HCT116 (cell line): Measurements from ENCODE around the gene FCRL2. TPM values are rescaled to one million over a fixed set of nuclear protein-coding genes. Genes with fewer than 3 reads are reported as not detected.

Experiments used
- ATAC-seq: fragments of 200-7000 bp; cut with Tn5 transposase; 2 replicates; pipeline ENCODE4 v1.9.1; 2020; ENCODE audit warnings: mild to moderate bottlenecking, moderate library complexity
- BruUV-seq: library from RNA; stranded (reverse); fragments of 400-500 nt; replicated peaks from 2 replicates; lab custom pipeline; 2021; lab: Mats Ljungman, UMichigan
- CTCF ChIA-PET: fragments of 300-600 bp; sonication (Branson Sonifier 250); formaldehyde crosslinking; loops from one replicate; lab custom pipeline; 2021; ENCODE audit warnings: antibody characterized with exemption; lab: Charles Lee
- POLR2A ChIA-PET: fragments of 300-600, 350-600 bp; sonication (Branson Sonifier 250); formaldehyde crosslinking; loops from one replicate; lab custom pipeline; 2021; ENCODE audit warnings: antibody characterized with exemption; lab: Charles Lee
- RAD21 ChIA-PET, 2 experiments: fragments of 300-600 bp; sonication (Branson Sonifier 250); formaldehyde crosslinking; loops; one replicate each; lab custom pipeline; 2023; ENCODE audit warnings: low total read pairs in 2 of 2; ENCODE audit not compliant: uncharacterized antibody in 2 of 2, unreplicated experiment in 2 of 2, low non-redundant PET in 1 of 2; lab: Charles Lee
- DNase-seq: peaks from one replicate; pipeline ENCODE4 v3.0.0-alpha.2; 2010; ENCODE audit warnings: low read depth, low spot score
- H2AFZ ChIP-seq: fragments of 200-600 bp; shearing (Covaris generic), sonication (generic); 2 replicates; pipeline ENCODE4 v1.6.1; 2017; ENCODE audit warnings: low read depth, mixed run types, mixed read lengths, antibody characterized with exemption, low read length; ENCODE audit not compliant: poor library complexity, severe bottlenecking
- H3K27ac ChIP-seq: 2 replicates; pipeline ENCODE4 v1.5.1; 2012; ENCODE audit warnings: low read depth, low read length
- H3K27me3 ChIP-seq: fragments of 200-600 bp; sonication (generic); 2 replicates; pipeline ENCODE4 v1.6.1; 2016; ENCODE audit warnings: mixed run types, low read length, mixed read lengths; ENCODE audit not compliant: insufficient read depth
- H3K36me3 ChIP-seq, 2 experiments: fragments of 200-500 bp in 1 of 2; fragments of 200-600 bp in 1 of 2; sonication (Bioruptor generic) in 1 of 2; sonication (generic) in 1 of 2; 2 replicates each; pipeline versions ENCODE4 v1.5.1 to v1.6.1; 2014 to 2016; ENCODE audit warnings: low read length in 2 of 2, inconsistent platforms in 1 of 2, mixed read lengths in 1 of 2, mixed run types in 1 of 2; ENCODE audit not compliant: insufficient read depth in 2 of 2, control insufficient read depth in 1 of 2
- H3K4me1 ChIP-seq, 2 experiments: fragments of 200-600 bp in 1 of 2; sonication (generic) in 1 of 2; 2 replicates each; pipeline versions ENCODE4 v1.5.1 to v1.6.1; 2012 to 2017; ENCODE audit warnings: low read length in 2 of 2, inconsistent platforms in 1 of 2, mild to moderate bottlenecking in 1 of 2, mixed read lengths in 1 of 2, mixed run types in 1 of 2, moderate library complexity in 1 of 2; ENCODE audit not compliant: insufficient read depth in 2 of 2, control insufficient read depth in 1 of 2
- H3K4me2 ChIP-seq: fragments of 200-600 bp; sonication (generic); 2 replicates; pipeline ENCODE4 v1.6.1; 2017; ENCODE audit warnings: mixed run types, low read length, mixed read lengths
- H3K4me3 ChIP-seq, 2 experiments: fragments of 200-600 bp in 1 of 2; sonication (generic) in 1 of 2; replicated peaks in 1 of 2; 2 replicates each; pipeline ENCODE4 v1.5.1; 2011 to 2016; ENCODE audit warnings: low read length in 2 of 2, control low read depth in 1 of 2, low read depth in 1 of 2, mild to moderate bottlenecking in 1 of 2, mixed read lengths in 1 of 2, mixed run types in 1 of 2
- H3K79me2 ChIP-seq: fragments of 200-600 bp; sonication (generic); 2 replicates; pipeline ENCODE4 v1.6.1; 2017; ENCODE audit warnings: mild to moderate bottlenecking, mixed run types, low read length, moderate library complexity, mixed read lengths; ENCODE audit not compliant: insufficient read depth
- H3K9ac ChIP-seq: fragments of 200-600 bp; sonication (generic); 2 replicates; pipeline ENCODE4 v1.6.1; 2016; ENCODE audit warnings: low read length, mixed read lengths
- H3K9me2 ChIP-seq: fragments of 200-600 bp; sonication (generic), shearing (Covaris generic); 2 replicates; pipeline ENCODE4 v1.6.1; 2017; ENCODE audit warnings: mixed run types, mild to moderate bottlenecking, moderate library complexity; ENCODE audit not compliant: insufficient read depth
- H3K9me3 ChIP-seq, 2 experiments: fragments of 200-500 bp in 1 of 2; fragments of 200-600 bp in 1 of 2; sonication (Bioruptor generic) in 1 of 2; sonication (generic) in 1 of 2; 2 replicates each; pipeline ENCODE4 v1.6.1; 2014 to 2017; ENCODE audit warnings: low read length in 2 of 2, mixed read lengths in 2 of 2, inconsistent platforms in 1 of 2, low read depth in 1 of 2, mild to moderate bottlenecking in 1 of 2, mixed run types in 1 of 2, moderate library complexity in 1 of 2; ENCODE audit not compliant: control insufficient read depth in 1 of 2, insufficient read depth in 1 of 2
- H4K20me1 ChIP-seq: fragments of 200-600 bp; sonication (generic), shearing (Covaris generic); 2 replicates; pipeline ENCODE4 v1.6.1; 2017; ENCODE audit warnings: mixed run types, mild to moderate bottlenecking, moderate library complexity; ENCODE audit not compliant: insufficient read depth
- CBX3 ChIP-seq: IDR thresholded peaks from 2 replicates; pipeline ENCODE4 v1.6.1; 2012; ENCODE audit warnings: low read depth
- CEBPB ChIP-seq: IDR thresholded peaks from 2 replicates; pipeline ENCODE4 v1.6.1; 2012; ENCODE audit warnings: low read depth
- EGR1 ChIP-seq: IDR thresholded peaks from 2 replicates; pipeline ENCODE4 v1.6.1; 2012; ENCODE audit warnings: low read depth
- EZH2 ChIP-seq: fragments of 200-600 bp; sonication (generic); IDR thresholded peaks from 2 replicates; pipeline ENCODE4 v1.6.1; 2017; ENCODE audit warnings: antibody characterized with exemption, mixed run types
- EZH2phosphoT487 ChIP-seq: fragments of 200-600 bp; IDR thresholded peaks from 2 replicates; pipeline ENCODE4 v1.6.1; 2018; ENCODE audit warnings: antibody characterized with exemption, borderline replicate concordance
- FOSL1 ChIP-seq: IDR thresholded peaks from 2 replicates; pipeline ENCODE4 v1.6.1; 2012; ENCODE audit warnings: low read depth
- JUND ChIP-seq: IDR thresholded peaks from 2 replicates; pipeline ENCODE4 v1.6.1; 2012
- POLR2A ChIP-seq: IDR thresholded peaks from 2 replicates; pipeline ENCODE4 v1.7.0; 2011; ENCODE audit warnings: borderline replicate concordance; ENCODE audit not compliant: insufficient read depth, insufficient read length; ENCODE audit errors: extremely low read depth
- RAD21 ChIP-seq: IDR thresholded peaks from 2 replicates; pipeline ENCODE4 v1.6.1; 2012; ENCODE audit warnings: low read depth, mild to moderate bottlenecking
- SIN3A ChIP-seq: IDR thresholded peaks from 2 replicates; pipeline ENCODE4 v1.6.1; 2012; ENCODE audit warnings: low read depth
- SP1 ChIP-seq: IDR thresholded peaks from 2 replicates; pipeline ENCODE4 v1.6.1; 2012; ENCODE audit warnings: low read depth
- SRF ChIP-seq: IDR thresholded peaks from 2 replicates; pipeline ENCODE4 v1.6.1; 2012; ENCODE audit warnings: low read depth
- TCF7L2 ChIP-seq: IDR thresholded peaks from 2 replicates; pipeline ENCODE4 v1.7.0; 2011; ENCODE audit warnings: borderline replicate concordance, inconsistent platforms; ENCODE audit not compliant: insufficient read depth, insufficient read length; ENCODE audit errors: extremely low read depth
- YY1 ChIP-seq: IDR thresholded peaks from 2 replicates; pipeline ENCODE4 v1.6.1; 2011; ENCODE audit warnings: low read length, low read depth, moderate library complexity, mild to moderate bottlenecking; ENCODE audit not compliant: insufficient replicate concordance; ENCODE audit errors: extremely low read depth
- ZFX ChIP-seq: fragments of 450-650 bp; IDR thresholded peaks from 2 replicates; pipeline ENCODE4 v1.6.1; 2017
- ZNF274 ChIP-seq: fragments of 200-500 bp; sonication (Bioruptor generic); IDR thresholded peaks from 2 replicates; pipeline ENCODE4 v1.6.1; 2014; ENCODE audit warnings: mild to moderate bottlenecking, low read depth, low read length, inconsistent platforms
- intact Hi-C: fragments of 100-400 bp; cut with micrococcal nuclease; formaldehyde crosslinking; loops from 2 replicates; pipeline ENCODE4 v1.10.0; 2022
- total RNA-seq: library from RNA; stranded (reverse); gene quantifications from one replicate; pipeline ENCODE4 v1.2.1, GENCODE V29; 2021; ENCODE audit not compliant: unreplicated experiment
- TF ChIP-seq, protein P1 (sequence below), 3 experiments: fragments of 200-600 bp in 1 of 3; sonication (generic) in 1 of 3; IDR thresholded peaks in 2 of 3; conservative IDR thresholded peaks in 1 of 3; 2 replicates each; pipeline ENCODE4 v1.5.1; 2012 to 2017; ENCODE audit warnings: low read depth in 2 of 3, low read length in 2 of 3, antibody characterized with exemption in 1 of 3, borderline replicate concordance in 1 of 3, control low read depth in 1 of 3, mild to moderate bottlenecking in 1 of 3, mixed read lengths in 1 of 3, mixed run types in 1 of 3, moderate library complexity in 1 of 3; ENCODE audit not compliant: insufficient read depth in 1 of 3
- TF ChIP-seq, protein P2 (sequence below): IDR thresholded peaks from 2 replicates; pipeline ENCODE4 v1.6.1; 2012; ENCODE audit warnings: low read depth
- TF ChIP-seq, protein P3 (sequence below): IDR thresholded peaks from 2 replicates; pipeline ENCODE4 v1.6.1; 2012

The FCRL2 gene
- total RNA-seq, 1 experiment from 2014 or later, result not detected

GRCh38 chr1:157702308-157702825 lies 74.6 kb downstream of the FCRL2 start (continued):
- no peak for TF ChIP-seq POLR2A
- no peak for TF ChIP-seq JUND
- no peak for TF ChIP-seq CBX3
- no peak for TF ChIP-seq RAD21
- no peak for TF ChIP-seq EZH2phosphoT487

DNA sequence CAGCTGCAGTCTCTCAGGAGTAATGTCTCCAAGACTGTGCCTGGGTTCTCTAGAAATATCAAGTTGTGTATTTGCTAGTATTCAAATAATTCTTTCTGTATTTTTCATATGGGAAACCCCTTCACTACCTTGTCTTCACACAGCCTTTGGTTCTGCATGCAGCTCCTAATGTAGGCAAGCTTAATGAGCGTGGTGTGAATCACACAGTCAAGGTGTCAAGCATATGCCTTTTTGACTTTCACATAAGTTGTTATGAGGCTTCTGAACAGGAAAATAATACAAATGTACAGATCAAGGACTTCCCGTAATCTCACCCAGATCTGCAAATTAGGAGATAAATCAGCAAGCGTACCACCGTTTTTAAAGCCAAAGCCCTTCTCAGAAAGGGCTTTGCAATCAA lies 76.2 kb downstream of the FCRL2 start, which contains the start of gene FCRL3:
Gene FCRL3 (minus strand): TSS at position 38 of the 400 bp plus-strand sequence. CDS start 280 bp downstream, outside the sequence.
- H3K27ac ChIP-seq, result no peak within 1 kb of the TSS
- no peak for TF ChIP-seq RAD21
- TF ChIP-seq YY1, result no peak
- TF ChIP-seq POLR2A, result no peak
- TF ChIP-seq, protein P1, sequence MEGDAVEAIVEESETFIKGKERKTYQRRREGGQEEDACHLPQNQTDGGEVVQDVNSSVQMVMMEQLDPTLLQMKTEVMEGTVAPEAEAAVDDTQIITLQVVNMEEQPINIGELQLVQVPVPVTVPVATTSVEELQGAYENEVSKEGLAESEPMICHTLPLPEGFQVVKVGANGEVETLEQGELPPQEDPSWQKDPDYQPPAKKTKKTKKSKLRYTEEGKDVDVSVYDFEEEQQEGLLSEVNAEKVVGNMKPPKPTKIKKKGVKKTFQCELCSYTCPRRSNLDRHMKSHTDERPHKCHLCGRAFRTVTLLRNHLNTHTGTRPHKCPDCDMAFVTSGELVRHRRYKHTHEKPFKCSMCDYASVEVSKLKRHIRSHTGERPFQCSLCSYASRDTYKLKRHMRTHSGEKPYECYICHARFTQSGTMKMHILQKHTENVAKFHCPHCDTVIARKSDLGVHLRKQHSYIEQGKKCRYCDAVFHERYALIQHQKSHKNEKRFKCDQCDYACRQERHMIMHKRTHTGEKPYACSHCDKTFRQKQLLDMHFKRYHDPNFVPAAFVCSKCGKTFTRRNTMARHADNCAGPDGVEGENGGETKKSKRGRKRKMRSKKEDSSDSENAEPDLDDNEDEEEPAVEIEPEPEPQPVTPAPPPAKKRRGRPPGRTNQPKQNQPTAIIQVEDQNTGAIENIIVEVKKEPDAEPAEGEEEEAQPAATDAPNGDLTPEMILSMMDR (IDR thresholded peaks at IDR 0.05 in 2 of 3, conservative IDR thresholded peaks at IDR 0.05 in 1 of 3; ENCODE audit: borderline replicate concordance in 1 of 3, insufficient read depth in 1 of 3, low read depth in 2 of 3, low read length in 2 of 3), result no peak
- TF ChIP-seq SIN3A, result no peak
- TF ChIP-seq, protein P2, sequence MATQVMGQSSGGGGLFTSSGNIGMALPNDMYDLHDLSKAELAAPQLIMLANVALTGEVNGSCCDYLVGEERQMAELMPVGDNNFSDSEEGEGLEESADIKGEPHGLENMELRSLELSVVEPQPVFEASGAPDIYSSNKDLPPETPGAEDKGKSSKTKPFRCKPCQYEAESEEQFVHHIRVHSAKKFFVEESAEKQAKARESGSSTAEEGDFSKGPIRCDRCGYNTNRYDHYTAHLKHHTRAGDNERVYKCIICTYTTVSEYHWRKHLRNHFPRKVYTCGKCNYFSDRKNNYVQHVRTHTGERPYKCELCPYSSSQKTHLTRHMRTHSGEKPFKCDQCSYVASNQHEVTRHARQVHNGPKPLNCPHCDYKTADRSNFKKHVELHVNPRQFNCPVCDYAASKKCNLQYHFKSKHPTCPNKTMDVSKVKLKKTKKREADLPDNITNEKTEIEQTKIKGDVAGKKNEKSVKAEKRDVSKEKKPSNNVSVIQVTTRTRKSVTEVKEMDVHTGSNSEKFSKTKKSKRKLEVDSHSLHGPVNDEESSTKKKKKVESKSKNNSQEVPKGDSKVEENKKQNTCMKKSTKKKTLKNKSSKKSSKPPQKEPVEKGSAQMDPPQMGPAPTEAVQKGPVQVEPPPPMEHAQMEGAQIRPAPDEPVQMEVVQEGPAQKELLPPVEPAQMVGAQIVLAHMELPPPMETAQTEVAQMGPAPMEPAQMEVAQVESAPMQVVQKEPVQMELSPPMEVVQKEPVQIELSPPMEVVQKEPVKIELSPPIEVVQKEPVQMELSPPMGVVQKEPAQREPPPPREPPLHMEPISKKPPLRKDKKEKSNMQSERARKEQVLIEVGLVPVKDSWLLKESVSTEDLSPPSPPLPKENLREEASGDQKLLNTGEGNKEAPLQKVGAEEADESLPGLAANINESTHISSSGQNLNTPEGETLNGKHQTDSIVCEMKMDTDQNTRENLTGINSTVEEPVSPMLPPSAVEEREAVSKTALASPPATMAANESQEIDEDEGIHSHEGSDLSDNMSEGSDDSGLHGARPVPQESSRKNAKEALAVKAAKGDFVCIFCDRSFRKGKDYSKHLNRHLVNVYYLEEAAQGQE, result no peak
- TF ChIP-seq SP1, result no peak
- no peak for TF ChIP-seq ZFX
- no peak for TF ChIP-seq SRF
- TF ChIP-seq CBX3, result no peak
- no peak for TF ChIP-seq JUND
- TF ChIP-seq, protein P3, sequence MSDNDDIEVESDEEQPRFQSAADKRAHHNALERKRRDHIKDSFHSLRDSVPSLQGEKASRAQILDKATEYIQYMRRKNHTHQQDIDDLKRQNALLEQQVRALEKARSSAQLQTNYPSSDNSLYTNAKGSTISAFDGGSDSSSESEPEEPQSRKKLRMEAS, result no peak
- TF ChIP-seq EZH2phosphoT487, result no peak
- TF ChIP-seq EGR1, result no peak
- no peak for TF ChIP-seq CEBPB
- TF ChIP-seq EZH2, result no peak
- no peak for TF ChIP-seq FOSL1
- no peak for TF ChIP-seq TCF7L2
- TF ChIP-seq ZNF274, result no peak
- H3K4me1 ChIP-seq, result no peaks in the 10 kb centered on the region
- ATAC-seq (no peak), DNase-seq (no peak)
- H3K79me2 ChIP-seq, result no peaks in the 10 kb centered on the region
- H3K4me3 ChIP-seq, result no peak within 1 kb of the TSS
- POLR2A ChIA-PET, result no interaction called here
- H3K4me2 ChIP-seq, result no peak within 1 kb of the TSS
- no peak within 1 kb of the TSS for H3K9ac ChIP-seq
- H3K36me3 ChIP-seq, result no peaks in the 10 kb centered on the region
- no peak within 1 kb of the TSS for H2AFZ ChIP-seq
- peaks cover 51% of the 10 kb centered on the region for H3K27me3 ChIP-seq
- no peaks in the 10 kb centered on the region for H4K20me1 ChIP-seq
- no peaks in the 10 kb centered on the region for H3K9me3 ChIP-seq
- intact Hi-C loops, result no loop called here
- BruUV-seq, result no TSS peak
- RAD21 ChIA-PET, result no interaction called here
- CTCF ChIA-PET, result no interaction called here
- no peaks in the 10 kb centered on the region for H3K9me2 ChIP-seq
